HL-60 (cell line): ENCODE data around the gene TRIO.

ENCODE experiments used
- CTCF ChIP-seq: IDR thresholded peaks from one replicate; pipeline ENCODE4 v1.5.1; 2011; ENCODE audit warnings: low read length, control low read depth, inconsistent platforms; ENCODE audit not compliant: insufficient read depth
- GABPA ChIP-seq: IDR thresholded peaks from 2 replicates; pipeline ENCODE4 v1.6.1; 2012; ENCODE audit warnings: low read depth
- POLR2AphosphoS5 ChIP-seq: IDR thresholded peaks from 2 replicates; pipeline ENCODE4 v1.6.1; 2012; ENCODE audit warnings: low read depth

GRCh38 chr5:14109771-14110170 lies 33.4 kb upstream of the TRIO start:
- no peak for TF ChIP-seq POLR2AphosphoS5
- no peak for TF ChIP-seq CTCF
- no peak for TF ChIP-seq GABPA
